ENCODE measurements around the gene BPIFB4. TPM values are rescaled to one million over a fixed set of nuclear protein-coding genes. Genes with fewer than 3 reads are reported as not detected.

Gene BPIFB4
- total RNA-seq, 4 donors from 2014 or later, result not detected

- H3K36me3 ChIP-seq, result no peaks in the 10 kb centered on the region
- H3K27me3 ChIP-seq, result no peaks in the 10 kb centered on the region
- WGBS, 2 donors, result 90 to 91% methylated on average over 15 to 21 of the region's 22 CpGs
- H3K4me1 ChIP-seq, result peaks cover 0 to 10% (median 2%) of the 10 kb centered on the region in 4 donors
- H3K4me3 ChIP-seq, result no peak overlapping the region
- TF ChIP-seq CTCF (IDR thresholded peaks at IDR 0.05) (no peak), POLR2A (IDR thresholded peaks at IDR 0.05) (no peak), EP300 (IDR thresholded peaks at IDR 0.05) (no peak)
- no peak overlapping the region for H3K27ac ChIP-seq
- no peak for DNase-seq (ENCODE audit: low spot score in 2 of 2)
- H3K9me3 ChIP-seq, result no peaks in the 10 kb centered on the region
These were observed 19.6 kb upstream of the BPIFB4 start for GRCh38 chr20:33059741-33060390.

- DNase-seq (ENCODE audit: low spot score in 2 of 2), result no peak
- Histone ChIP-seq H3K27me3 (no peaks in the 10 kb centered on the region), H3K4me1 (peaks cover 0 to 10% (median 2%) of the 10 kb centered on the region in 4 donors), H3K27ac (no peak overlapping the region), H3K36me3 (no peaks in the 10 kb centered on the region), H3K9me3 (no peaks in the 10 kb centered on the region), H3K4me3 (no peak overlapping the region)
- WGBS, 2 donors, result 69 to 81% methylated on average over 14 of the region's 14 CpGs
- TF ChIP-seq CTCF (IDR thresholded peaks at IDR 0.05) (no peak), EP300 (IDR thresholded peaks at IDR 0.05) (no peak), POLR2A (IDR thresholded peaks at IDR 0.05) (no peak)
These were observed 17.8 kb upstream of the BPIFB4 start for GRCh38 chr20:33061658-33062028.

- TF ChIP-seq POLR2A (IDR thresholded peaks at IDR 0.05) (no peak), EP300 (IDR thresholded peaks at IDR 0.05) (no peak), CTCF (IDR thresholded peaks at IDR 0.05) (no peak)
- H3K4me3 ChIP-seq, result no peak overlapping the region
- H3K36me3 ChIP-seq, result no peaks in the 10 kb centered on the region
- peaks cover 0 to 10% (median 2%) of the 10 kb centered on the region in 4 donors for H3K4me1 ChIP-seq
- no peak for DNase-seq (ENCODE audit: low spot score in 2 of 2)
- no peaks in the 10 kb centered on the region for H3K27me3 ChIP-seq
- no peak overlapping the region for H3K27ac ChIP-seq
- WGBS, 2 donors, result 21 to 27% methylated on average over 9 of the region's 9 CpGs
- no peaks in the 10 kb centered on the region for H3K9me3 ChIP-seq
These were observed 17.2 kb upstream of the BPIFB4 start for GRCh38 chr20:33062105-33062824.

- H3K4me3 ChIP-seq, result no peak overlapping the region
- no peak overlapping the region for H3K27ac ChIP-seq
- no peaks in the 10 kb centered on the region for H3K36me3 ChIP-seq
- WGBS, 2 donors, result 45% methylated on average over 1 of the region's 1 CpG; no CpG with 5 or more reads in 1 of the 2 donors
- H3K27me3 ChIP-seq, result no peaks in the 10 kb centered on the region
- H3K9me3 ChIP-seq, result no peaks in the 10 kb centered on the region
- peaks cover 0 to 10% (median 2%) of the 10 kb centered on the region in 4 donors for H3K4me1 ChIP-seq
- TF ChIP-seq EP300 (IDR thresholded peaks at IDR 0.05) (no peak), POLR2A (IDR thresholded peaks at IDR 0.05) (no peak), CTCF (IDR thresholded peaks at IDR 0.05) (no peak)
- no peak for DNase-seq (ENCODE audit: low spot score in 2 of 2)
These were observed 16.7 kb upstream of the BPIFB4 start for GRCh38 chr20:33062825-33063149.

- no peak overlapping the region for H3K27ac ChIP-seq
- H3K4me1 ChIP-seq, result peaks cover 0 to 10% (median 2%) of the 10 kb centered on the region in 4 donors
- H3K36me3 ChIP-seq, result no peaks in the 10 kb centered on the region
- H3K4me3 ChIP-seq, result no peak overlapping the region
- no peak for DNase-seq (ENCODE audit: low spot score in 2 of 2)
- TF ChIP-seq POLR2A (IDR thresholded peaks at IDR 0.05) (no peak), EP300 (IDR thresholded peaks at IDR 0.05) (no peak), CTCF (IDR thresholded peaks at IDR 0.05) (no peak)
- 89 to 90% methylated on average over 6 of the region's 6 CpGs for WGBS, 2 donors
- no peaks in the 10 kb centered on the region for H3K9me3 ChIP-seq
- H3K27me3 ChIP-seq, result no peaks in the 10 kb centered on the region
These were observed 16.2 kb upstream of the BPIFB4 start for GRCh38 chr20:33063271-33063670.

Measured in tibial nerve (tissue), 4 donors.